ENCODE results near the gene MCEE.
"Not testable (repeated sequence)": the region's sequence is repeated elsewhere in the genome, so short reads cannot be mapped to it uniquely, and the experiment has no call there.

MCEE gene

DNA sequence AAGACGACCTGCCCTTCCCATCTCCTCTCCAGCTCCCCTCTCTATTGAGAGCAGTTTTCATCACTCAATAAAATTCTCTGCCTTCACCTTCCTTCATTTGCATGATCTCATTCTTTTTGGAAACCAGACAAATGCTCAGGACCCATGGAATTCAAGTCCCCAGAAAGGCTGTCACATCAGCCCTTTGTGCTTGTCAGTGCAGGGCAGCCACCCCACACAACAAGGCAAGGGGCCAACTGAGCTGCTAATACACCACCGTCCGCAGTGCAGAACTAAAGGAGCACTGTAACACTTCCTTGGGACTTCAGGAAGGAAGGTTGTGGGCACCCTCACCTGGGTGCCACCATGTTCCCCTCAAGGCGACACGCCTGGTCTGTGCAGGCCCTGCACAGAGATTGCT is 26.2 kb downstream of the MCEE start:
- no peaks in the 10 kb centered on the region for H3K9me3 ChIP-seq
- no peaks in the 10 kb centered on the region for H3K27me3 ChIP-seq
- no peak overlapping the region for H3K4me3 ChIP-seq (ENCODE audit: low read depth, low read length)
- no peaks in the 10 kb centered on the region for H3K36me3 ChIP-seq
- no peak for TF ChIP-seq CTCF (IDR thresholded peaks at IDR 0.05; ENCODE audit: low read depth, low read length)
- no peak for DNase-seq
- no peaks in the 10 kb centered on the region for H3K4me1 ChIP-seq

GRCh38 chr2:71102981-71103681 is 26.9 kb downstream of the MCEE start:
- Histone ChIP-seq H3K4me1 (no peaks in the 10 kb centered on the region), H3K27me3 (no peaks in the 10 kb centered on the region), H3K36me3 (no peaks in the 10 kb centered on the region), H3K4me3 (ENCODE audit: low read depth, low read length) (no peak overlapping the region), H3K9me3 (no peaks in the 10 kb centered on the region)
- DNase-seq: no peak
- TF ChIP-seq CTCF (IDR thresholded peaks at IDR 0.05; ENCODE audit: low read depth, low read length): no peak

- DNase-seq: no peak
- Histone ChIP-seq H3K27me3 (no peaks in the 10 kb centered on the region), H3K4me1 (no peaks in the 10 kb centered on the region), H3K4me3 (ENCODE audit: low read depth, low read length) (no peak overlapping the region), H3K9me3 (no peaks in the 10 kb centered on the region), H3K36me3 (no peaks in the 10 kb centered on the region)
- TF ChIP-seq CTCF (IDR thresholded peaks at IDR 0.05; ENCODE audit: low read depth, low read length): no peak
These were observed 28.4 kb downstream of the MCEE start for GRCh38 chr2:71101656-71102055.

DNA sequence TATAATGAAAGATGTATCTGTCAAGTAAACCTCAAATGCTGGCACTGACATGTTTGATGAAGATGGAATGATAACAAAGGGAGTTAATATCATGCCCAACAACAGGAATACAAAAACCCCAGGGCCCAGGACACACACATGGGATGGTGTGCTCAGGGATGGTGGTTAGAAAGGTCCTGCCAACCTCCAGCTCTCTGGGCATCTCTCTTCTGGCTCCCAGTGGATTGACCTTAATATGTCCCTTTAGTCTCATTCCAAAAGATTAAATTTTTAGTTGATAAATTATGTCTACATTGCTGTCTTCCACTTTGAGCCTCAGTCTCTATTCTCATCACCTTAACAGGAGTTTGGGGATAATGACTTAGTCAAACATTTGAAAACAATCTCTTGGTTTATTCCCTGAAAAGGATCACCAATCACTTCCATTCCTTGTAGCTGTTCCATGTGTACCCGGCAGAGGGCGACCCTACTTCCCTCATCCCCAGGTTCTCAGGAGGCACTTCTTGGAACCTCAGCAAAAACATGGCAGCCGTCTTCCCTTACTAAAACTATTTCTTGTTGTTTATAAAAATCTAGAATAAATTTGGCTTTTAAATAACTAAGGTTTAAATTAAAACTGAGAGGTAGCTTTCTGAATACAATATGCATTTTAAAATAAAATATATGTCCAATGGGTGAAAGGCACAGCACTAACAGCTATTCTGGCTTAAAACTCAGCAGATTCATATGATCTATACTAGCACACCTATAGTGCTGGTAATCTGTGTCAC is 29.6 kb downstream of the MCEE start:
- Histone ChIP-seq H3K4me3 (ENCODE audit: low read depth, low read length) (no peak overlapping the region), H3K9me3 (no peaks in the 10 kb centered on the region), H3K27me3 (no peaks in the 10 kb centered on the region), H3K4me1 (no peaks in the 10 kb centered on the region), H3K36me3 (no peaks in the 10 kb centered on the region)
- TF ChIP-seq CTCF (IDR thresholded peaks at IDR 0.05; ENCODE audit: low read depth, low read length): peak; percentile 55
- DNase-seq: peak; percentile 42

DNA sequence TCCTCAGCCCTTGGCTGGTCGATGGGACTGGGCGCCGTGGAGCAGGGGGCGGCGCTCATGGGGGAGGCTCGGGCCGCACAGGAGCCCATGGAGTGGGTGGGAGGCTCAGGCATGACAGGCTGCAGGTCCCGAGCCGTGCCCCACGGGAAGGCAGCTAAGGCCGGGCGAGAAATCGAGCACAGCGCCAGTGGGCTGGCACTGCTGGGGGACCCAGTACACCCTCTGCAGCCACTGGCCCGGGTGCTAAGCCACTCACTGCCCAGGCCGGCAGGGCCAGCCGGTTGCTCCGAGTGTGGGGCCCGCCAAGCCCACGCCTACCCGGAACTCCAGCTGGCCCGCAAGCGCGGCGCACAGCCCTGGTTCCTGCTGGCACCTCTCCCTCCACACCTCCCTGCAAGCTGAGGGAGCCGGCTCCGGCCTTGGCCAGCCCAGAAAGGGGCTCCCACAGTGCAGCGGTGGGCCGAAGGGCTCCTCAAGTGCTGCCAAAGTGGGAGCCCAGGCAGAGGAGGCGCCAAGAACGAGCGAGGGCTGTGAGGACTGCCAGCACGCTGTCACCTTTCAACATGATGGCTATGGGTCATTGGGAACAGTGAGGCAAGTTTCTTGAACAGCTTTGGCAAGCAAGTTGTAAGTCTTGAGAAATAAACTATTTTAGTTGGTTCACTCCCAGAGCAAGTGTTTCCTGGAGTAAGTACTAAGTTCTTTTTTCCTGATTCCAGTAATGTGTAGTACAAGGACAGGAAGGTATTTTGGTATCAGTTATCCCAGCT is 37.4 kb downstream of the MCEE start:
- not testable (repeated sequence) for H3K9me3 ChIP-seq; DNase-seq; H3K4me1 ChIP-seq; H3K36me3 ChIP-seq; H3K4me3 ChIP-seq (ENCODE audit: low read depth, low read length); H3K27me3 ChIP-seq

- H3K27me3 ChIP-seq; H3K9me3 ChIP-seq; H3K4me1 ChIP-seq; DNase-seq; H3K36me3 ChIP-seq; H3K4me3 ChIP-seq (ENCODE audit: low read depth, low read length): not testable (repeated sequence)
These were observed 38.2 kb downstream of the MCEE start for GRCh38 chr2:71091808-71092207.

DNA sequence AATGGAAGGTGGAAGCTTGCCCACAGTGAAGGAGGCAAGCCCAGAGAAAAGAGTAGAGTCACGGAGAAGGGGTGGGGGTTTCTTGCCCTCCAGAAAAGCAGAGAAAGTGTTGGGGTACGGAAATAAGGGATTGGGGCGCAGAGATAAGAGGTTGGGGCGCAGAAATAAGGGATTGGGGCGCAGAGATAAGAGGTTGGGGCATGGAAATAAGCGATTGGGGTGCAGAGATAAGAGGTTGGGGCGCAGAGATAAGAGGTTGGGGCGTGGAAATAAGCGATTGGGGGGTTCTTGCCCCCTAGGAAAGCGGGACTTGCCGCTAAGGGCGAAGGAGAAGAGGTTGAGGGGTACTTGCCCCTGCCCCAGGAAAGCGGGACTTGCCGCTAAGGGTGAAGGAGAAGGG is 40.6 kb downstream of the MCEE start:
- H3K9me3 ChIP-seq; DNase-seq; H3K36me3 ChIP-seq; H3K27me3 ChIP-seq; H3K4me3 ChIP-seq (ENCODE audit: low read depth, low read length); H3K4me1 ChIP-seq: not testable (repeated sequence)

DNA sequence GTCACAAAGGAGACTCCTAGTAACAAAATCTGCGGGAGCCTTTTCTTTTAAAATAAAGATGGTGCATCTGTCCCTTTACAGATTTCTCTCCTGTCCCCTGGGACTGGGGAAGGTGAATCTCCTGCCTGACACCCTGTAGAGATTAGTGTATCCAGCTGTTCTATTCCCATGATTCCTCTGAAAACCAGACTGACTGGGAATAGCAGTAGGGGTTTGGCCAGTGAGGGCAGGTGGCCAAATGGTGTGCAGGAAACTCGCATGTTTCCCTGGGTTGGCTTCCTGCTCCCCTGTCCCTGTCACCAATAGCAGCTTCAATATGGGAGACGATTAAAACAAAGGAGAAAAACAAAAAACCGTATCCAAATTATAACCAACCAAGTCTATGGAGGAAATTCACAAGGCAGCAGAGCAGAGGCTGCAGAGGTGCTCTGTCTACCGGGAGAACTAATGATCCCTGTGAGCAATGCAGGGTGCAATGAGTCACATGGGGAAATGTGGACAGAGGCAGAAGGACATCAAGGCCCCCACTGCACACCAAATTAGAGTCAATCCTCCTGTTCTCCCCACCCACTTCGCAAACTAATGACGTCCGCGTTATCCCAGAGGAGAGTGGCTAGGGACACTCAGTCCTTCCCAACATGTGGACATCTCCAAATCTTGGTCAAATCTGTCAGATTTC is 44.6 kb downstream of the MCEE start:
- not testable (repeated sequence) for H3K4me1 ChIP-seq, DNase-seq

DNA sequence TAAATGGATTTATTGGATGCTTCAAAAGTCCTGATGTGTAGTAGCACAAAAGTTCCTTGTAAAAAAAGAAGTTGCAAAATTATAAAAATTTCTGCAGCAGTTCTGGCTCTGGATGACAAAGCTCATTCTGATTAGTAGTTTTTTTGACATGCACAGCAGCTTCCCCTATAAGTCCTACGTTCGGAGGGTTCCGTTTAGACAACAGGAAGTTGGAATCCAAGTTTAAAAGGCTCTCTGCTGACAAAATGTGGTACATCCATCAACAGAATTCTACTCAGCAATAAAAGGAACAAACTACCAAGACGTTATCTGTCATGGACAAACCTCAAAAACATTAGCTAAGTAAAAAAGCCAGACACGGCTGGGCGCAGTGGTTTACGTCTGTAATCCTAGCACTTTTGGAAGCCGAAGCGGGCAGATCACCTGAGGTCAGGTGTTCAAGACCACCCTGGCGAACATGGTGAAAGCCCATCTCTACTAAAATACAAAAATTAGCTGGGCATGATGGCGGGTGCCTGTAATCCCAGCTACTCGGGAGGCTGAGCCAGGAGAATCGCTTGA is 46.2 kb downstream of the MCEE start:
- H3K36me3 ChIP-seq; H3K9me3 ChIP-seq; DNase-seq; H3K27me3 ChIP-seq; H3K4me1 ChIP-seq; H3K4me3 ChIP-seq (ENCODE audit: low read depth, low read length): not testable (repeated sequence)

More for the DNA sequence above, 44.6 kb downstream of the MCEE start:
- H3K4me3 ChIP-seq (ENCODE audit: low read depth, low read length); H3K27me3 ChIP-seq; H3K9me3 ChIP-seq; H3K36me3 ChIP-seq: not testable (repeated sequence)

GRCh38 chr2:71083297-71083696 is 46.7 kb downstream of the MCEE start:
- not testable (repeated sequence) for H3K36me3 ChIP-seq; H3K9me3 ChIP-seq; H3K27me3 ChIP-seq; H3K4me3 ChIP-seq (ENCODE audit: low read depth, low read length); DNase-seq; H3K4me1 ChIP-seq
